ENCODE measurements around the gene FNTB. TPM values are rescaled to one million over a fixed set of nuclear protein-coding genes. Genes with fewer than 3 reads are reported as not detected.

FNTB gene
- total and polyA plus RNA-seq, 2 of the 13 experiments (the other 11 are each of a cell fraction or from before 2014, with no cell fraction given), result 23.6 to 28.5 TPM

GRCh38 chr14:65019944-65020566 is 33.4 kb downstream of the FNTB start (continued):
- no peak for TF ChIP-seq PCBP1 (IDR thresholded peaks at IDR 0.05; ENCODE audit: borderline replicate concordance, low read depth, low read length)
- TF ChIP-seq ZBTB33 (CRISPR knock-in tag; IDR thresholded peaks at IDR 0.05), result peak; percentile 57; the same call in 1 of the 2 replicates
- TF ChIP-seq MTF1 (CRISPR knock-in tag; IDR thresholded peaks at IDR 0.05), result no peak
- TF ChIP-seq NFYB (CRISPR knock-in tag; IDR thresholded peaks at IDR 0.05), result no peak
- no peak for TF ChIP-seq THRA (CRISPR knock-in tag; IDR thresholded peaks at IDR 0.05; ENCODE audit: borderline replicate concordance)
- no peak for TF ChIP-seq MATR3 (CRISPR knock-in tag; IDR thresholded peaks at IDR 0.05)
- no peak for TF ChIP-seq DRAP1 (CRISPR knock-in tag; IDR thresholded peaks at IDR 0.05)
- no peak for TF ChIP-seq HOXA9 (CRISPR knock-in tag; IDR thresholded peaks at IDR 0.05; ENCODE audit: borderline replicate concordance)
- TF ChIP-seq ETV5 (CRISPR knock-in tag; IDR thresholded peaks at IDR 0.05; ENCODE audit: borderline replicate concordance), result no peak
- TF ChIP-seq ZNF280D (CRISPR knock-in tag; IDR thresholded peaks at IDR 0.05), result 0 out of 2 replicates have a peak, but pooled peaks have one; percentile 33
- no peak for TF ChIP-seq XRCC5 (optimal IDR thresholded peaks at IDR 0.05; ENCODE audit: low read length)
- no peak for TF ChIP-seq IRF1 (CRISPR knock-in tag; IDR thresholded peaks at IDR 0.05; ENCODE audit: low read depth)
- no peak for TF ChIP-seq PHB2 (IDR thresholded peaks at IDR 0.05; ENCODE audit: partially characterized antibody)
- TF ChIP-seq SIX1 (CRISPR knock-in tag; IDR thresholded peaks at IDR 0.05; ENCODE audit: borderline replicate concordance), result peak; percentile 35; the same call in 1 of the 2 replicates
- TF ChIP-seq ARHGAP35 (CRISPR knock-in tag; IDR thresholded peaks at IDR 0.05; ENCODE audit: borderline replicate concordance), result no peak
- no peak for TF ChIP-seq ZNF724P (CRISPR knock-in tag; IDR thresholded peaks at IDR 0.05; ENCODE audit: borderline replicate concordance)
- no peak for TF ChIP-seq GPN1 (CRISPR knock-in tag; IDR thresholded peaks at IDR 0.05; ENCODE audit: borderline replicate concordance)
- TF ChIP-seq HNRNPL (IDR thresholded peaks at IDR 0.05; ENCODE audit: low read depth, low read length), result no peak
- peak; percentile 78 for TF ChIP-seq THAP11 (CRISPR knock-in tag; IDR thresholded peaks at IDR 0.05)
- no peak for TF ChIP-seq MAFK (conservative IDR thresholded peaks at IDR 0.05 in 1 of 2, IDR thresholded peaks at IDR 0.05 in 1 of 2; ENCODE audit: low read length in 2 of 2)
- TF ChIP-seq GZF1 (CRISPR knock-in tag; IDR thresholded peaks at IDR 0.05), result no peak
- TF ChIP-seq FOXA3 (CRISPR knock-in tag; IDR thresholded peaks at IDR 0.05), result peak; percentile 54
